HUES64 (cell line): ENCODE results near the gene CARD8. TPM values are rescaled to one million over a fixed set of nuclear protein-coding genes. Genes with fewer than 3 reads are reported as not detected.
"Not testable (repeated sequence)": the region's sequence is repeated elsewhere in the genome, so short reads cannot be mapped to it uniquely, and the experiment has no call there.

Experiments
- H3K27ac ChIP-seq: 2 replicates; pipeline ENCODE4 v1.7.0; 2013; ENCODE audit warnings: low read depth, low read length, inconsistent platforms
- H3K27me3 ChIP-seq: 2 replicates; pipeline ENCODE4 v1.6.1; 2013; ENCODE audit warnings: mild to moderate bottlenecking, low read length; ENCODE audit not compliant: insufficient read depth
- H3K36me3 ChIP-seq: 2 replicates; pipeline ENCODE4 v1.6.1; 2013; ENCODE audit warnings: mild to moderate bottlenecking, low read length; ENCODE audit not compliant: insufficient read depth
- H3K4me1 ChIP-seq: 2 replicates; pipeline ENCODE4 v1.6.1; 2013; ENCODE audit warnings: mild to moderate bottlenecking, low read length, moderate library complexity; ENCODE audit not compliant: insufficient read depth
- H3K4me3 ChIP-seq: 2 replicates; pipeline ENCODE4 v1.5.1; 2013; ENCODE audit warnings: mild to moderate bottlenecking, low read length, moderate library complexity
- H3K9ac ChIP-seq: 2 replicates; pipeline ENCODE4 v1.6.1; 2013; ENCODE audit warnings: mild to moderate bottlenecking, low read depth, low read length
- H3K9me3 ChIP-seq: 2 replicates; pipeline ENCODE4 v1.6.1; 2013; ENCODE audit warnings: low read depth, low read length; ENCODE audit not compliant: insufficient read depth
- WGBS: fragments of 150-250, 120-280 bp; methylation state at CpG from one replicate; pipeline ENCODE4 v1.1.7; 2013; ENCODE audit warnings: missing lambda C conversion rate; 5-methylcytosine and 5-hydroxymethylcytosine counted together
- polyA plus RNA-seq, 2 experiments: library from polyadenylated mRNA; stranded (reverse); fragments of 50-300 nt; gene quantifications; one replicate each; pipeline ENCODE4 v1.2.3, GENCODE V29; 2013

The CARD8 gene, protein sequence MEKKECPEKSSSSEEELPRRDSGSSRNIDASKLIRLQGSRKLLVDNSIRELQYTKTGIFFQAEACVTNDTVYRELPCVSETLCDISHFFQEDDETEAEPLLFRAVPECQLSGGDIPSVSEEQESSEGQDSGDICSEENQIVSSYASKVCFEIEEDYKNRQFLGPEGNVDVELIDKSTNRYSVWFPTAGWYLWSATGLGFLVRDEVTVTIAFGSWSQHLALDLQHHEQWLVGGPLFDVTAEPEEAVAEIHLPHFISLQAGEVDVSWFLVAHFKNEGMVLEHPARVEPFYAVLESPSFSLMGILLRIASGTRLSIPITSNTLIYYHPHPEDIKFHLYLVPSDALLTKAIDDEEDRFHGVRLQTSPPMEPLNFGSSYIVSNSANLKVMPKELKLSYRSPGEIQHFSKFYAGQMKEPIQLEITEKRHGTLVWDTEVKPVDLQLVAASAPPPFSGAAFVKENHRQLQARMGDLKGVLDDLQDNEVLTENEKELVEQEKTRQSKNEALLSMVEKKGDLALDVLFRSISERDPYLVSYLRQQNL
- polyA plus RNA-seq (2013, experiment 1 of 2), result 11.2 TPM
- polyA plus RNA-seq (2013, experiment 2 of 2), result 19.5 TPM

DNA sequence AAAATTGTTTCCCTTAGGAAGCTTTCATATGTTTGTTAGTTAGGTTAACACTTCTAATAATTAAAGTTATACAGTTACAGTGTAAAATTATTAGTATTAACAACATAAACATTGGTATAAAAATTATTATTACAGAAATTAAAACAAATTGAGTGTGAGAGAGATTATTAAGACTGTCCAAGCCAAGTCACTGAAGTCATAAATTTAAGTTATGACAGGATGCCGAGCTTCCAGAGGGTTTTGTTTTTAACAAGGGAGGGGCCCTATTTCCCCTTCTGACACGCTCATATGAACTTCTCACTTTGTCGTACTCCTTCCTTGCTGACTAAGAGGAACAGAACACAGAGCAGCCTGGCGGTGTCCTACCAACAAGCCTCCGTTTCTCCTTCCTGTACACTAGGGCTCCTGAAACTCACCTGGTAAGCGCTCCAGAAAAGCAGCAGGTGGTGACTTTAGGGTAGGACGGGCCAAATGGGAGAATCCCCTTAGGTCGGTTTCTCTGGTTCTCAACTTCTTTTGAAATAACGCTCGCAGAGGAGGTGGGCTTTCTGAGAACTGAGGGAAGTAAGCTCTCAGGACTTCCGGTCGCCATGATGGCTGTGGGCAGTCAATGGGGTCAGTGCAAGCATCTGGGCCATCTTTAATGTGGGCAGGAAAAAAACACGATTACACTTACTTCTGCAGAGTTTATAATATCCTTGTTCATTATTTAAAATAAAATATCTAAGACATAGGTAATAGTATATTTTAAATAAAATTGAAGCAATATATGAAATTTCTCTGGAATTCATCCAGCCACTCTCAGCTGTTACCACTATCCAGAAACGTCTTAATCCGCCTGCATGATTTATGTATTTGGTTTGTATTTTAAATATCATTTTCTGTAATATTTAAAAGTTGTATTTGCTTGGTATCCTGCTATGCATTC is at the start of gene CARD8:
Gene CARD8 (minus strand): TSS at position 537 of the 928 bp plus-strand sequence. CDS start 14,892 bp downstream, outside the sequence.
- WGBS, result 13% methylated on average over 12 of the region's 15 CpGs

GRCh38 chr19:48303866-48304265 is 48.2 kb upstream of the CARD8 start:
- Histone ChIP-seq H3K9ac (no peak overlapping the region), H3K4me1 (no peaks in the 10 kb centered on the region; the same call in 1 of the 2 replicates), H3K36me3 (no peaks in the 10 kb centered on the region), H3K4me3 (no peak overlapping the region), H3K27me3 (no peaks in the 10 kb centered on the region), H3K9me3 (no peaks in the 10 kb centered on the region), H3K27ac (no peak overlapping the region)
- 85% methylated on average over 19 of the region's 19 CpGs for WGBS

More for the DNA sequence above, at the start of gene CARD8:
- peak within 1 kb of the TSS; percentile 89 for H3K4me3 ChIP-seq
- peaks cover 2% of the 10 kb centered on the region; the same call in 1 of the 2 replicates for H3K27me3 ChIP-seq
- no peaks in the 10 kb centered on the region for H3K4me1 ChIP-seq
- peaks cover 7% of the 10 kb centered on the region; the same call in 1 of the 2 replicates for H3K9me3 ChIP-seq
- peak within 1 kb of the TSS; percentile 93 for H3K9ac ChIP-seq
- no peaks in the 10 kb centered on the region for H3K36me3 ChIP-seq
- H3K27ac ChIP-seq, result peak within 1 kb of the TSS; percentile 86

DNA sequence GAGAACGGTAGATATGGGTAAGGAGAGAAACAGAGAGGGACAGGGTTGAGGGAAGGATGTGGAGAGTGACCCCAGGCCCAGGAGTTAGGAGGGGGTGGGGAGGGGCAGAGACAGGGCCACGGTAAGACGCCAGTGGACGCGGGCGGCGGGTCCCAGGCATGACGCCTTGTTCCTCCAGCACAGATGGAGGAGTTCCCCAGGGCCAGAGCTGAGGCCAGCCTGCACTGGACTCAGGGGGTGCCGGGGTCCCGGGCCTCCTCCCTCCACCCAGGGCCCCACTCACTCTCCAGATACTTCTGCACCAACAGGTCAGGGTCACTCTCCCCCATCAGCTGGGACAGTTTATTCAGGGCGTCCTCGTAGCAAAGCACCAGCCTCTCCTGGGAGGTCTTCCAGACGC is 47.7 kb upstream of the CARD8 start:
- 90% methylated on average over 13 of the region's 13 CpGs for WGBS
- no peaks in the 10 kb centered on the region for H3K27me3 ChIP-seq
- no peak overlapping the region for H3K27ac ChIP-seq

GRCh38 chr19:48302600-48302959 is 46.9 kb upstream of the CARD8 start:
- Histone ChIP-seq H3K9ac (no peak overlapping the region), H3K4me1 (no peaks in the 10 kb centered on the region), H3K27ac (no peak overlapping the region), H3K27me3 (no peaks in the 10 kb centered on the region), H3K4me3 (no peak overlapping the region), H3K36me3 (no peaks in the 10 kb centered on the region), H3K9me3 (no peaks in the 10 kb centered on the region)
- 95% methylated on average over 12 of the region's 12 CpGs for WGBS

More for the DNA sequence above, 47.7 kb upstream of the CARD8 start:
- Histone ChIP-seq H3K4me1 (no peaks in the 10 kb centered on the region), H3K9ac (no peak overlapping the region), H3K4me3 (no peak overlapping the region), H3K36me3 (no peaks in the 10 kb centered on the region), H3K9me3 (no peaks in the 10 kb centered on the region)

- H3K4me1 ChIP-seq, result no peaks in the 10 kb centered on the region
- no peaks in the 10 kb centered on the region for H3K36me3 ChIP-seq
- H3K27ac ChIP-seq, result no peak overlapping the region
- no peak overlapping the region for H3K4me3 ChIP-seq
- 90% methylated on average over 1 of the region's 1 CpG for WGBS
- no peaks in the 10 kb centered on the region for H3K9me3 ChIP-seq
- no peak overlapping the region for H3K9ac ChIP-seq
- H3K27me3 ChIP-seq, result no peaks in the 10 kb centered on the region
These were observed 46.3 kb upstream of the CARD8 start for GRCh38 chr19:48301886-48302599.

DNA sequence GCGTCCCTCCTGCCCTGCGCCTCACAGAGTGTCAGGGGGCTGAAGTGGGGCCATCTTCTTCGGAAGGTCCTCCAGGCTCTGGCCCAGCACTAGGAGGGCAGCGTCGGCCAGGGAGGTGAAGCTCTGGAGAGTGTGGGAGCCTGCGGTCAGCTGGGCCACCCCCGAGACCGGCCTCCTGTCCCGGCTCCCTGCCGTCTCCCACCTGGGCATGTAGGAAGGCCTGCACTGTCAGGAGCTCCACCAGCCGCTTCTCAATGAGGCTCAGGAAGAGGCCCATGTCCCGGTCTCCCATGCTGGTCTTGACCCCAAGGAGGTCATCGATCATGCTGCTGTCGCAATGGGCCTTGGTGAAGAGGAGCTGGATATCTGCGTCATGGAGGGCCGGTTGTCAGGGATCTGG is 42.3 kb upstream of the CARD8 start:
- Histone ChIP-seq H3K9me3 (no peaks in the 10 kb centered on the region), H3K27ac (no peak overlapping the region), H3K4me3 (no peak overlapping the region), H3K9ac (no peak overlapping the region), H3K4me1 (no peaks in the 10 kb centered on the region), H3K36me3 (no peaks in the 10 kb centered on the region), H3K27me3 (no peaks in the 10 kb centered on the region)
- 94% methylated on average over 16 of the region's 16 CpGs for WGBS

DNA sequence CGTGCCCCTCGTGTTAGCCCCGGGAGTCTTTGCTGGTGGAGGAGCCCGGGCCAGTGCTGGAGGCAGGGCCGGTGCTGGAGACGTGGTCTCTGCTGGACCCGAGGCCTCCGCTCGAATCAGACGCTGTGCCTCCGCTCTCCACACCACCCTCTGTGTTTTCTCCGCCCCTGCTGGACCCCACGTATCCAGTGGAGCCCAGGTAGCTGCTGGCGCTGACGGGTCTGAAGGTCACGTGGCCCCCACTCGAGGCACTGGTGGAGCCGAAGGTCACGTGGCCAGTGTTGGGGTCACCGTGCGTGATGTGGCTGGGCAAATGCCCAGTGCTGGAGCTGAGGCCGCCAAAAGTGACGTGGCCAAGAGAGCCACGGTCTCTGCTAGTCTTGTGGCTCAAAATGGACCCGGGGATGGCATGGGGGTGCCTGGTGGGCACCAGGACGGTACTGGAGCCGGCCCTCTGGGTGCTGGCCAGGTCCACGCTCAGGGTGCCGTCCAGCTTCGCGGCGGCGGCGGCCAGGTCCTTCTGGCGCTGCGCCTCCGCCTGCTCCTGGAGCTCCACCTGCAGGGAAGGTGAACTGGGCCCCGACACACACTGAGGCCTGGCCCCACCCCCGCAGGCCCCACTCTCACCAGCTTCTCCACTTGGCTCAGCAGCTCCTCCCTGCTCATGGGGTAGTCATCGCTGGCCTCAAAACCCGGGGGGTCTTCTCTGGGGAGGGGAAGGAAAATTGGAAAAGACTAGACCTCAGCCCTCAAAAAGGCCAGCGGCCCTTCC is 41.4 kb upstream of the CARD8 start:
- Histone ChIP-seq H3K4me1 (no peaks in the 10 kb centered on the region), H3K4me3 (no peak overlapping the region), H3K9me3 (no peaks in the 10 kb centered on the region), H3K9ac (no peak overlapping the region), H3K36me3 (no peaks in the 10 kb centered on the region), H3K27ac (no peak overlapping the region), H3K27me3 (no peaks in the 10 kb centered on the region)
- WGBS, result 90% methylated on average over 42 of the region's 42 CpGs

GRCh38 chr19:48295458-48295857 is 39.7 kb upstream of the CARD8 start:
- 0 out of 2 replicates have a peak, but pooled peaks cover 2% of the 10 kb centered on the region for H3K4me1 ChIP-seq
- no peak overlapping the region for H3K9ac ChIP-seq
- H3K27me3 ChIP-seq, result no peaks in the 10 kb centered on the region
- no peaks in the 10 kb centered on the region for H3K36me3 ChIP-seq
- no peak overlapping the region for H3K4me3 ChIP-seq
- no peaks in the 10 kb centered on the region for H3K9me3 ChIP-seq
- WGBS, result 91% methylated on average over 10 of the region's 10 CpGs
- H3K27ac ChIP-seq, result no peak overlapping the region

GRCh38 chr19:48292798-48293197 is 37.1 kb upstream of the CARD8 start:
- Histone ChIP-seq H3K9ac (no peak overlapping the region), H3K27me3 (no peaks in the 10 kb centered on the region), H3K4me1 (0 out of 2 replicates have a peak, but pooled peaks cover 2% of the 10 kb centered on the region), H3K9me3 (no peaks in the 10 kb centered on the region), H3K27ac (no peak overlapping the region), H3K4me3 (no peak overlapping the region), H3K36me3 (peaks cover 4% of the 10 kb centered on the region; the same call in 1 of the 2 replicates)
- 77% methylated on average over 4 of the region's 4 CpGs for WGBS

GRCh38 chr19:48291489-48291815 is 35.7 kb upstream of the CARD8 start:
- H3K27ac ChIP-seq, H3K9me3 ChIP-seq, H3K27me3 ChIP-seq, H3K9ac ChIP-seq, H3K4me1 ChIP-seq: not testable (repeated sequence)
- 34% methylated on average over 11 of the region's 11 CpGs for WGBS
- Histone ChIP-seq H3K36me3 (peaks cover 13% of the 10 kb centered on the region), H3K4me3 (0 out of 2 replicates have a peak overlapping the region, but pooled peaks have one; percentile 51)
